GM12878 (cell line): Measurements from ENCODE around the gene DYNC2LI1. TPM values are rescaled to one million over a fixed set of nuclear protein-coding genes. Genes with fewer than 3 reads are reported as not detected.
A peak's percentile ranks its signal among the peaks of the same experiment; 100 is the strongest.

Experiments used
- ATAC-seq: fragments of 200-7000 bp; cut with Tn5 transposase; 3 replicates; pipeline ENCODE4 v1.9.1; 2020; ENCODE audit warnings: mild to moderate bottlenecking, moderate library complexity
- BruUV-seq: library from RNA; stranded (reverse); fragments of 400-500 nt; replicated peaks from 2 replicates; lab custom pipeline; 2021; lab: Mats Ljungman, UMichigan
- CTCF ChIA-PET: fragments of 300-600 bp; sonication (Branson Sonifier 250); formaldehyde crosslinking; extraction: SDS; loops from one replicate; lab custom pipeline; 2021; ENCODE audit warnings: inconsistent platforms; lab: Yijun Ruan, JAX
- POLR2A ChIA-PET: fragments of 350-600 bp; formaldehyde crosslinking; extraction: SDS; loops from one replicate; lab custom pipeline; 2021; ENCODE audit warnings: inconsistent platforms; lab: Charles Lee
- RAD21 ChIA-PET: fragments of 300-600 bp; sonication (Branson Sonifier 250); formaldehyde crosslinking; loops from one replicate; lab custom pipeline; 2023; ENCODE audit warnings: antibody characterized with exemption; ENCODE audit not compliant: unreplicated experiment; lab: Charles Lee
- SMC1A ChIA-PET: fragments of 300-600 bp; sonication (Branson Sonifier 250); formaldehyde crosslinking; loops from one replicate; lab custom pipeline; 2023; ENCODE audit not compliant: unreplicated experiment, uncharacterized antibody; lab: Charles Lee
- DNase-seq: peaks from one replicate; pipeline ENCODE4 v3.0.0-alpha.2; 2011; ENCODE audit warnings: low read depth, low spot score
- FAIRE-seq: peaks from 3 replicates; lab custom pipeline; 2011; peaks lifted over from hg19 to GRCh38; lab: Jason Lieb, UNC
- H2AFZ ChIP-seq: 2 replicates; pipeline ENCODE4 v1.6.0; 2011; ENCODE audit warnings: low read depth, low read length, control low read depth; ENCODE audit not compliant: control insufficient read depth
- H3K27ac ChIP-seq: 2 replicates; pipeline ENCODE4 v1.5.1; 2011; ENCODE audit warnings: control low read depth; ENCODE audit not compliant: control insufficient read depth, insufficient read depth
- H3K27me3 ChIP-seq, 2 experiments: replicated peaks in 1 of 2; 2 replicates each; pipeline versions ENCODE4 v1.6.0 to v1.6.1; 2011; ENCODE audit warnings: low read length in 1 of 2; ENCODE audit not compliant: control insufficient read depth in 2 of 2, insufficient read depth in 2 of 2
- H3K36me3 ChIP-seq, 2 experiments: 2 replicates each; pipeline ENCODE4 v1.5.1; 2011; ENCODE audit warnings: low read length in 1 of 2; ENCODE audit not compliant: control insufficient read depth in 2 of 2, insufficient read depth in 2 of 2
- H3K4me1 ChIP-seq: 2 replicates; pipeline ENCODE4 v1.6.1; 2011; ENCODE audit warnings: mild to moderate bottlenecking, low read length, moderate library complexity, mixed read lengths; ENCODE audit not compliant: control insufficient read depth, insufficient read depth
- H3K4me2 ChIP-seq: 2 replicates; pipeline ENCODE4 v1.6.0; 2011; ENCODE audit warnings: control low read depth; ENCODE audit not compliant: control insufficient read depth, insufficient read depth
- H3K4me3 ChIP-seq: fragments of 200-600 bp; sonication (generic); 2 replicates; pipeline ENCODE4 v1.5.1; 2016
- H3K79me2 ChIP-seq: 2 replicates; pipeline ENCODE4 v1.6.0; 2011; ENCODE audit warnings: low read length; ENCODE audit not compliant: control insufficient read depth, insufficient read depth
- H3K9ac ChIP-seq: 2 replicates; pipeline ENCODE4 v1.8.0; 2011; ENCODE audit warnings: low read length, control low read depth, mixed read lengths; ENCODE audit not compliant: control insufficient read depth, insufficient read depth
- H3K9me3 ChIP-seq: replicated peaks from 3 replicates; pipeline ENCODE4 v1.5.1; 2011; ENCODE audit warnings: mild to moderate bottlenecking, low read length; ENCODE audit not compliant: control insufficient read depth, insufficient read depth
- H4K20me1 ChIP-seq: 2 replicates; pipeline ENCODE4 v1.6.0; 2011; ENCODE audit not compliant: control insufficient read depth, insufficient read depth
- BACH1 ChIP-seq: fragments of 450-650 bp; IDR thresholded peaks from 2 replicates; pipeline ENCODE4 v1.6.1; 2017; ENCODE audit warnings: mild to moderate bottlenecking, borderline replicate concordance
- E2F4 ChIP-seq: IDR thresholded peaks from 2 replicates; pipeline ENCODE4 v1.6.1; 2012; ENCODE audit warnings: low read depth, low read length, improper control_type of control experiment
- GATAD2B ChIP-seq: fragments of 450-650 bp; conservative IDR thresholded peaks from 2 replicates; pipeline ENCODE4 v1.6.1; 2017; ENCODE audit warnings: low read depth, mild to moderate bottlenecking, moderate library complexity
- HDAC6 ChIP-seq: fragments of 200-600 bp; sonication (generic); IDR thresholded peaks from one replicate; pipeline ENCODE4 v1.8.0; 2017; ENCODE audit warnings: antibody characterized with exemption; ENCODE audit not compliant: unreplicated experiment
- HDGF ChIP-seq: fragments of 450-650 bp; IDR thresholded peaks from 2 replicates; pipeline ENCODE4 v1.6.1; 2016; ENCODE audit warnings: antibody characterized with exemption
- JUNB ChIP-seq: IDR thresholded peaks from 2 replicates; pipeline ENCODE4 v1.6.1; 2016; ENCODE audit warnings: antibody characterized with exemption, mild to moderate bottlenecking
- MEF2B ChIP-seq: fragments of 450-650 bp; IDR thresholded peaks from 2 replicates; pipeline ENCODE4 v1.6.1; 2018; ENCODE audit warnings: mild to moderate bottlenecking, moderate library complexity; ENCODE audit not compliant: partially characterized antibody, poor library complexity, severe bottlenecking
- SPI1 ChIP-seq: IDR thresholded peaks from 2 replicates; pipeline ENCODE4 v1.6.1; 2011; ENCODE audit warnings: low read depth, mild to moderate bottlenecking, low read length, moderate library complexity, borderline replicate concordance; ENCODE audit not compliant: insufficient read depth
- STAT1 ChIP-seq: fragments of 450-650 bp; conservative IDR thresholded peaks from 2 replicates; pipeline ENCODE4 v1.6.1; 2014; ENCODE audit warnings: antibody characterized with exemption, mild to moderate bottlenecking
- STAT3 ChIP-seq: IDR thresholded peaks from 2 replicates; pipeline ENCODE4 v1.6.1; 2011; ENCODE audit warnings: low read depth, low read length, improper control_type of control experiment
- TARDBP ChIP-seq: IDR thresholded peaks from 2 replicates; pipeline ENCODE4 v1.6.1; 2016; ENCODE audit warnings: borderline replicate concordance
- USF1 ChIP-seq: IDR thresholded peaks from 2 replicates; pipeline ENCODE4 v1.6.1; 2011; ENCODE audit warnings: borderline replicate concordance, low read depth, mild to moderate bottlenecking, moderate library complexity, mixed read lengths, low read length; ENCODE audit not compliant: insufficient read depth; ENCODE audit errors: extremely low read length
- WGBS: methylation state at CpG from one replicate; pipeline ENCODE4 v1.1.6; 2016; ENCODE audit warnings: low lambda C conversion rate; ENCODE audit not compliant: insufficient replicate concordance, insufficient coverage; ENCODE audit errors: missing lambda C conversion rate; 5-methylcytosine and 5-hydroxymethylcytosine counted together
- in situ Hi-C: fragments of 300-500 bp; cut with MboI; formaldehyde crosslinking; loops from 9 replicates; pipeline ENCODE4 v1.14.3; 2018; ENCODE audit warnings: mixed read lengths
- intact Hi-C: fragments of 100-400 bp; cut with micrococcal nuclease; formaldehyde crosslinking; loops from one replicate; pipeline ENCODE4 v1.14.2; 2022; ENCODE audit not compliant: unreplicated experiment
- polyA plus RNA-seq, 11 experiments: library from polyadenylated mRNA; depleted of rRNA in 4 of 11; unstranded in 6 of 11; stranded (reverse) in 5 of 11; fragments of >200 nt; fragmentation: Nextera tagmentation in 4 of 11; fragmentation: Illumina TruSeq in 1 of 11; extraction: Ambion mirVana in 4 of 11; extraction: Trizol in 1 of 11; gene quantifications; 1 replicate in 1 of 11; 2 replicates in 10 of 11; pipeline versions ENCODE4 v1.2.1 to v1.2.3, GENCODE V29; 2011 to 2016; ENCODE audit warnings: inconsistent platforms in 2 of 11, missing spikeins in 2 of 11, low read depth in 1 of 11
- total RNA-seq, 4 experiments: library from RNA; depleted of rRNA in 3 of 4; stranded (reverse); fragments of >200 nt in 3 of 4; fragmentation: Illumina TruSeq in 1 of 4; extraction: Trizol in 1 of 4; gene quantifications; 2 replicates each; pipeline versions ENCODE4 v1.2.1 to v1.2.3, GENCODE V29; 2013 to 2021

The DYNC2LI1 gene
- total and polyA plus RNA-seq, 10 of the 15 experiments (the other 5 are each of a cell fraction or from before 2014, with no cell fraction given): 9.5 to 27.3 (median 19.3) TPM

DNA sequence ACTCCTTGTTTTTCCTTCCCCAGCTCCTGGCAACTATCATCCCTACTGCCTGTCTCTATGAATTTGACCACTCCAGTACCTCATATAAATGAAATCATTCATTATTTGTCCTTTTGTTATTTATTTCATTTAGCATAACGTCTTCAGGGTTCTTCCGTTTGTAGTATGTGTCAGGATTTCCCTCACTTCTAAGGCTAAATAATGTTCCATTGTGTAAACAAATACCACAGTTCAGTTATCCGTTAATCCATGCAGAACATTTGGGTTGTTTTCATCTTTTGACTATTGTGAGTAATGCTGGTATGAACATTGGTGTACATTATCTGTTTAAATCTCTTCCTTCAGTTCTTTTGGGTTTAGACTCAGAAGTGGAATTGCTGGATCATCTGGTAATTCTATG, 18.8 kb downstream of the DYNC2LI1 start:
- in situ Hi-C loops: no loop called here
- CTCF ChIA-PET: no interaction called here
- Histone ChIP-seq H3K9me3 (no peaks in the 10 kb centered on the region), H2AFZ (no peak overlapping the region), H4K20me1 (no peaks in the 10 kb centered on the region), H3K4me2 (no peak overlapping the region), H3K4me1 (no peaks in the 10 kb centered on the region), H3K79me2 (no peaks in the 10 kb centered on the region), H3K36me3 (peaks cover 0 to 3% of the 10 kb centered on the region in 2 experiments; a peak in 1 of 4 replicates), H3K4me3 (no peak overlapping the region), H3K27ac (no peak overlapping the region), H3K27me3 (no peaks in the 10 kb centered on the region), H3K9ac (no peak overlapping the region)
- no TSS peak for BruUV-seq
- peak; percentile 69 for ATAC-seq
- DNase-seq: peak; percentile 12
- intact Hi-C loops: no loop called here
- SMC1A ChIA-PET: no interaction called here
- WGBS: 83% methylated on average over 3 of the region's 3 CpGs
- no peak for TF ChIP-seq JUNB
- no peak for TF ChIP-seq HDGF
- no peak for TF ChIP-seq SPI1
- no peak for TF ChIP-seq MEF2B
- no peak for TF ChIP-seq BACH1
- RAD21 ChIA-PET: no interaction called here
- no peak for FAIRE-seq
- POLR2A ChIA-PET: interaction anchor here (0.6 kb wide), 1 partner anchor 10 kb away, joined by 5 read pairs; no protein-coding TSS in a partner anchor

DNA sequence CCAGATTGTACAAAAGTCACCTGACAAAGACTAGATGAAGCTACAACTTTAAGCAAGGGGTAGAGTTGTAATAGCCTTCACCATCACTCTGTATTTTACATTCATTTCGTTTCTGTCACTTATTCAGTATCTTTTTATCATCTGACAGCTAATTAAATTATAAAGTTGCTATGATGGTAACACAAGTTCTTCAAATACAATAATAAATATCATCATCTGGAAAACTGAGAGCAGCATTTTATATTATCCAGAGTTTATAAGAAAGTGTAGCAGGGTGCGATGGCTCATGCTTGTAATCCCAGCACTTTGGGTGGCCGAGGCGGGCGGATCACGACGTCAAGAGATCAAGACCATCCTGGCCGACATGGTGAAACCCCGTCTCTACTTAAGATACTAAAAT, 21.1 kb downstream of the DYNC2LI1 start:
- TF ChIP-seq STAT1 (no peak), GATAD2B (no peak), HDAC6 (no peak), STAT3 (no peak), E2F4 (no peak), TARDBP (no peak), USF1 (no peak)
- Histone ChIP-seq H3K79me2 (no peaks in the 10 kb centered on the region), H4K20me1 (no peaks in the 10 kb centered on the region), H3K4me3 (no peak overlapping the region), H3K27me3 (no peaks in the 10 kb centered on the region), H2AFZ (no peak overlapping the region), H3K4me1 (no peaks in the 10 kb centered on the region), H3K36me3 (no peaks in the 10 kb centered on the region; a peak in 1 of 4 replicates), H3K9ac (no peak overlapping the region), H3K27ac (no peak overlapping the region), H3K9me3 (no peaks in the 10 kb centered on the region), H3K4me2 (no peak overlapping the region)
- in situ Hi-C loops: no loop called here
- ChIA-PET CTCF (interaction anchor here (0.8 kb wide), 1 partner anchor 20 kb away, joined by 3 read pairs; no protein-coding TSS in a partner anchor), POLR2A (interaction anchor here (0.7 to 1.6 kb wide), 2 partner anchors 21 to 47 kb away, joined by 5 to 6 read pairs; partner anchors contain the start of gene DYNC2LI1), SMC1A (no interaction called here), RAD21 (no interaction called here)
- no peak for DNase-seq
- intact Hi-C loops: no loop called here
- WGBS: 96% methylated on average over 7 of the region's 9 CpGs
- no TSS peak for BruUV-seq
- FAIRE-seq: no peak
- no peak for ATAC-seq
